Lung (tissue), 12 donors: Measurements from ENCODE around the gene GRN. TPM values are rescaled to one million over a fixed set of nuclear protein-coding genes. Genes with fewer than 3 reads are reported as not detected.

Experiments used
- ATAC-seq: fragments of 200-7000 bp; cut with Tn5 transposase; one replicate; pipeline ENCODE4 v1.9.1; 2020; ENCODE audit warnings: moderate number of reproducible peaks; ENCODE audit not compliant: insufficient read depth, low FRiP score
- DNase-seq, 3 donors: peaks; one replicate each; pipeline ENCODE4 v3.0.0-alpha.2; 2013 to 2017
- H3K27ac ChIP-seq, 2 donors: one replicate each; pipeline ENCODE4 v1.5.1; 2013; ENCODE audit warnings: mild to moderate bottlenecking in 2 of 2, moderate library complexity in 2 of 2, control low read depth in 1 of 2, inconsistent platforms in 1 of 2, low read depth in 1 of 2, low read length in 1 of 2
- H3K27me3 ChIP-seq, 3 donors: one replicate each; pipeline ENCODE4 v1.5.1; 2013; ENCODE audit warnings: low read length in 2 of 3; ENCODE audit not compliant: control insufficient read depth in 3 of 3, insufficient read depth in 3 of 3
- H3K36me3 ChIP-seq, 4 donors: one replicate each; pipeline ENCODE4 v1.5.1; 2013; ENCODE audit warnings: low read length in 4 of 4, mild to moderate bottlenecking in 1 of 4, moderate library complexity in 1 of 4; ENCODE audit not compliant: control insufficient read depth in 4 of 4, insufficient read depth in 4 of 4
- H3K4me1 ChIP-seq, 5 donors: one replicate each; pipeline ENCODE4 v1.5.1; 2013; ENCODE audit warnings: low read length in 5 of 5, mild to moderate bottlenecking in 2 of 5, moderate library complexity in 1 of 5; ENCODE audit not compliant: control insufficient read depth in 5 of 5, insufficient read depth in 5 of 5
- H3K4me3 ChIP-seq: one replicate; pipeline ENCODE4 v1.5.1; 2013; ENCODE audit warnings: mild to moderate bottlenecking, control low read depth, moderate library complexity
- H3K9ac ChIP-seq, 2 donors: one replicate each; pipeline ENCODE4 v1.5.1; 2013; ENCODE audit warnings: low read length in 2 of 2, control low read depth in 1 of 2; ENCODE audit not compliant: insufficient read depth in 1 of 2
- H3K9me3 ChIP-seq, 4 donors: one replicate each; pipeline ENCODE4 v1.5.1; 2013; ENCODE audit warnings: low read length in 3 of 4, mild to moderate bottlenecking in 1 of 4, moderate library complexity in 1 of 4; ENCODE audit not compliant: control insufficient read depth in 4 of 4, insufficient read depth in 3 of 4
- CTCF ChIP-seq: IDR thresholded peaks from 2 replicates; pipeline ENCODE4 v1.5.1; 2012; ENCODE audit warnings: mild to moderate bottlenecking; ENCODE audit errors: control extremely low read depth, extremely low read depth
- WGBS, 2 donors: extraction: QIAGEN DNeasy Blood & Tissue Kit; methylation state at CpG; one replicate each; pipeline ENCODE4 v1.1.7; 2013; 5-methylcytosine and 5-hydroxymethylcytosine counted together
- polyA plus RNA-seq, 2 donors: library from polyadenylated mRNA; stranded (reverse); fragments of 200-250 nt; gene quantifications; one replicate each; pipeline ENCODE4 v1.2.1, GENCODE V29; 2013
- total RNA-seq, 2 donors: library from RNA; depleted of rRNA in 1 of 2; stranded (reverse); fragments of >200 nt in 1 of 2; gene quantifications; one replicate each; pipeline ENCODE4 v1.2.1, GENCODE V29; 2014 to 2021
- donor health status: control.
- donor health status: control.
- donor health status: Bipolar disorder and iron deficiency.
- donor health status: healthy.
- donor health status: DM: yes; HTN: yes; CAD: no.

Gene GRN
- total and polyA plus RNA-seq, 4 donors = 160 to 753 (median 510) TPM

- 78 to 86% methylated on average over 16 of the region's 16 CpGs for WGBS, 2 donors
- DNase-seq = no peak
Observed at GRCh38 chr17:44383861-44384260, 38.8 kb downstream of the GRN start.

GRCh38 chr17:44384281-44384822 lies 39.2 kb downstream of the GRN start:
- no peak for TF ChIP-seq CTCF
- Histone ChIP-seq H3K4me1 (peaks cover 0 to 16% (median 0%) of the 10 kb centered on the region in 5 donors), H3K27ac (no peak overlapping the region), H3K36me3 (no peaks in the 10 kb centered on the region), H3K27me3 (peaks cover 0 to 21% (median 3%) of the 10 kb centered on the region in 3 donors), H3K4me3 (no peak overlapping the region), H3K9me3 (no peaks in the 10 kb centered on the region), H3K9ac (no peak overlapping the region)
- no peak for DNase-seq
- ATAC-seq = no peak
- 42 to 45% methylated on average over 28 to 29 of the region's 29 CpGs for WGBS, 2 donors

More at GRCh38 chr17:44383861-44384260, 38.8 kb downstream of the GRN start:
- H3K27ac ChIP-seq = no peak overlapping the region
- peaks cover 0 to 21% (median 3%) of the 10 kb centered on the region in 3 donors for H3K27me3 ChIP-seq
- no peak overlapping the region for H3K4me3 ChIP-seq
- H3K36me3 ChIP-seq = no peaks in the 10 kb centered on the region
- no peaks in the 10 kb centered on the region for H3K9me3 ChIP-seq
- no peak overlapping the region for H3K9ac ChIP-seq
- H3K4me1 ChIP-seq = peaks cover 0 to 16% (median 0%) of the 10 kb centered on the region in 5 donors
- no peak for ATAC-seq
- TF ChIP-seq CTCF = no peak

GRCh38 chr17:44384823-44385286 lies 39.8 kb downstream of the GRN start:
- Histone ChIP-seq H3K4me1 (peaks cover 0 to 16% (median 0%) of the 10 kb centered on the region in 5 donors), H3K9me3 (no peaks in the 10 kb centered on the region), H3K4me3 (peak overlapping the region; percentile 36), H3K9ac (no peak overlapping the region), H3K27ac (no peak overlapping the region), H3K36me3 (no peaks in the 10 kb centered on the region), H3K27me3 (peaks cover 0 to 21% (median 3%) of the 10 kb centered on the region in 3 donors)
- ATAC-seq (no peak), DNase-seq (peak in 2 of 3 donors; percentile 11 to 35)
- TF ChIP-seq CTCF = no peak
- WGBS, 2 donors = 6 to 8% methylated on average over 26 of the region's 26 CpGs
